Dendritic cell treated with granulocyte-macrophage colony-stimulating factor and Interleukin-4, amounts not matched to agents 40 ng/mL and 50 ng/mL, for 4 days (primary cell): Measurements from ENCODE around the gene EIF3F.

Experiments used
- H3K27ac Mint-ChIP-seq: one replicate; pipeline ENCODE4 v1.8.0; 2022; ENCODE audit warnings: mild to moderate bottlenecking, mixed read lengths
- H3K27me3 Mint-ChIP-seq: one replicate; pipeline ENCODE4 v1.8.0; 2022; ENCODE audit warnings: mild to moderate bottlenecking, mixed read lengths
- H3K36me3 Mint-ChIP-seq: one replicate; pipeline ENCODE4 v1.8.0; 2022; ENCODE audit warnings: low read depth, mixed read lengths
- H3K4me1 Mint-ChIP-seq: one replicate; pipeline ENCODE4 v1.8.0; 2022; ENCODE audit warnings: low read depth, mixed read lengths
- H3K4me3 Mint-ChIP-seq: one replicate; pipeline ENCODE4 v1.8.0; 2022; ENCODE audit warnings: mild to moderate bottlenecking, moderate library complexity, mixed read lengths
- H3K9me3 Mint-ChIP-seq: one replicate; pipeline ENCODE4 v1.8.0; 2022; ENCODE audit warnings: mixed read lengths
- intact Hi-C: fragments of 100-400 bp; cut with micrococcal nuclease; formaldehyde crosslinking; loops from one replicate; pipeline ENCODE4 v1.15.0; 2022

The EIF3F gene

DNA sequence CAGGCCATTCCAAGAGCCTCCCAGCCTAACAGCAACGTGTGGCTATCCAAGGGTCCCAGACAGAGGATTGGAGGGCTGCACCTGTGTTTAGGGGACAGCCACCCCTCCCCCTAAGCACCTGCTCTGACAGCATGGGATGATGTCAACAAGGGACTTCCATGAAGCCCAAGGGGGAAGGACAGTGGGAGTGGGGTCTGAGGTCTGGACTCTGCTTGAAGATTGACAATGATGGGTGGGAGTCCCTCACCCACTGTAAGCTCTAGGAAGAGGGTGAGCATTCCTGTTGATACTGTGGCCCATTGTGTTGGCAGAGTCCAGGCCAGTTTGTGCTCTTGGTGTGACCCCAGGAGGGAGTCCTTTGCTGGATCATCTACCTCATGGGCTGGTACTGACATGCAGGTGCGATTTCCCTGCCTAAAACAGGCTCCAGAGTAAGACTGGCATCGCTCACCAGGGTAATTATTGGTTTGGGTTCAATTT lies 47.0 kb downstream of the EIF3F start:
- Mint-ChIP-seq H3K36me3 (no peaks in the 10 kb centered on the region), H3K4me3 (no peak overlapping the region), H3K9me3 (no peaks in the 10 kb centered on the region), H3K27me3 (peaks cover 17% of the 10 kb centered on the region), H3K4me1 (peaks cover 5% of the 10 kb centered on the region), H3K27ac (no peak overlapping the region)
- intact Hi-C loops: loop anchor here (10.0 kb wide), 1 partner anchor 531 kb away; no protein-coding TSS in a partner anchor

DNA sequence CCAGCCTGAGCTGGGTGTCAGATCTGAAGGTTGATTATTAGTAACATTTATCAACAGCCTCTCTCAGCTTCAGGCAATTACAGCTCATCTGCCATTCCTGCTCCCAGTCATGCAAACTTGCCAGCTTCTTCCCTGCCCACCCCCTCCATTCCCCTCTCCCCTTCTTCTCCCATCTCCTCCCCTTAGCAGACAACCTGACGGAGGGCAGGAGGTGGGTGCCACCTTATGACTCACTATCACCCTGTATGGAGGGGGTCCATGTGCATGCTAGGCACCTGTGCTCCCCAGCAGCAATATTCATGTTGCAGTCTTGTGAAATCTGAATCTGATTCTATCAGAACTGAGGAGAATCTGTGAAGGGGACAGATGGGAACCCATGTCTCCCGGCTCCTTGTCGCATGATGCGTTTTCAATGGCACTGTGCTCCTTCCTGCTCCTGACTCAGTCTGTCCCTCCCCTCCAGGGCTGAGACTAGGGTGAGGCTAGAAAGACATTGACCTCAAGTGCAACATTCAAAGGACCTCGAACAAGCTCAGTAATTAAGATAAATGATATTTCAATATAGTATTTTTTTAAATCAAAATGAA lies 47.6 kb downstream of the EIF3F start:
- H3K4me1 Mint-ChIP-seq: peaks cover 10% of the 10 kb centered on the region
- H3K4me3 Mint-ChIP-seq: no peak overlapping the region
- H3K36me3 Mint-ChIP-seq: no peaks in the 10 kb centered on the region
- H3K9me3 Mint-ChIP-seq: no peaks in the 10 kb centered on the region
- no peak overlapping the region for H3K27ac Mint-ChIP-seq
- H3K27me3 Mint-ChIP-seq: peaks cover 17% of the 10 kb centered on the region
- intact Hi-C loops: loop anchor here (10.0 kb wide), 1 partner anchor 530 kb away; no protein-coding TSS in a partner anchor

DNA sequence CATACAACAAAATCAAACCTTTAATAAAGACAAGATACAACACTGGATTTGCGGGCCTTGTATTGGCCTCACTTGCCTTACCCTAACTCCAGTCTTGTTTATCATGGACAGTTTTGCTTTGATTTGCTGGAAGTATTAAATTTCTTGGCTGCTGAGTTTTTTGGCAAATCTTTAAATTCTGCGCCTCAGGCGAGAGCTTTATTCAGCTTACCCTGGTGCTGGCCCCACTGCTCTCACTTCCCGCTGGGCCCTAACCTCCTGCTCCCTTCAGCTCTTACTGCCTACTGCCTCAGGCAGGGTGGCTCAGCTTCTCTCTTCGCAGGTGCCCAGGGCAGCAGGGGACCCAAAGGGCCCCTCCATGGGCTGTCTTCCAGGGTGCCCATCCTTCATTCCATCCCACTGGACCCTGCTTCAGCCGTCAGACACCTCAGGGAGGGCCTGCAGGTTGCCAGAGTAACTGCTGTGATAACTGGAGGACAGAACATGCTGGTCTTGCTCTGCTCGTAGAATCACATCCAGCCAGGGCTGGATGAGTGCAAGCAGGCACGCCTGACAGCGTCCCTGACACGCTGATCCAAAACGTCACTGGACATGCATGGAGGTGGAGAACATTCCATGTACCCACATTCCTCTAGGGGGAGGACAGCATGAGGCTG lies 48.2 kb downstream of the EIF3F start:
- Mint-ChIP-seq H3K36me3 (no peaks in the 10 kb centered on the region), H3K4me3 (no peak overlapping the region), H3K27ac (no peak overlapping the region), H3K27me3 (peaks cover 14% of the 10 kb centered on the region), H3K4me1 (peaks cover 11% of the 10 kb centered on the region), H3K9me3 (no peaks in the 10 kb centered on the region)
- intact Hi-C loops: loop anchor here (10.0 kb wide), 1 partner anchor 529 kb away; no protein-coding TSS in a partner anchor

DNA sequence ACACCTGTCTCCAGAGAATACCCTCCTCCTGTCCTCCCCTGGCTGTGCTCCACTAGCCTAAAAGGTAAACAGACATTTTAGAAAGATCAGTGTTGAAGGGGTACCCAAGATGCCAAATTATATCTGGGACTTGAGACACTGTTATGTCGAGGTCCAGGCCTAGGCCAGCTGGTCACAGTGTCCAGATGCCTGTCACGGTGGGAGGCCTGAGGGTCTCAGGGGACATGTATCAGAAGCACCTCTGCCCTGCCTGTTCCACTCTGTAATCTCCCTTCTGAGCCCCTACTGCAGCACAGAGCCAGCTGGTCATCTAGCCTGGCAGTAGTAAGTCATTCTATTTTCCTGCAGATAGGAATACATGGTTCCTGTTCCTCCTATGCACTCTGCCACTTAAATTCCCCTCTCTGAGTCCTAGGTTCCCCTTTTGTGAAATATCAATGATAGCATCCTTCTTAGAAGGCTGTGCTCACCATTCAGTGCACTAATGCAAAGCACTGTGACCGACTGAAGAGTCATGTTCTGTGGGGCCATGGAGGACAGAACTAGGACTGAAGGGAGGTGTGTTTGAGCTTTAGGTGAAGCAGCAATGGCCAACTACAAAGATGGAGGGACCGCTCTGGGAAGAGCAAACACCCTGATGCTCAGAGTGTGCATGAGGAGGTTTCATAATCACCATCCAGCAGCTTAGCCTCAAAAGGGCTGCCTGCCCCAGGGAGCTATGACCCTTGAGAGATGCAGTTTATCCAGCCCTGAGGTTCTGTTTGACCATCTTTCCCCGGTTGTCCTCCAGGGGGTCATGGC lies 49.1 kb downstream of the EIF3F start:
- H3K27ac Mint-ChIP-seq: no peak overlapping the region

DNA sequence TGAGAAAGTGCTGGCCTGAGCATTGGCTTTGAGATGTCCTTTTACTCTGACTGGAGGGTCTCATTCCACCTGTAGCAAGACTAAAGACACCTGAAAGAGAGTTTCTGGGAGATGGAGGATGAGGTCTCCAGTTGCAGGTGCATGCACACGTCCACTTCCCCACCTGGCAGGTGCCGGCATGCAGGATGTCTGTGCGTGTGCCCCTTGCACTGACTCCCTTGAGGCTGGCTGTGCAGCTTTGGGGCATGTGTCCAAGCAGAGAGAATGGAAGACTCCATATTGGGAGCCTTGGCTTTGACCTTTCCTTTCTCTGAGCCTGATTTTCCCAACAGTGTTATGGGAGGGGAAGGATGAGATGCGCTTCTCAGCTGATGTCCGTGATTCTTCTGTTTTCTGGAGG lies 49.8 kb downstream of the EIF3F start:
- Mint-ChIP-seq H3K4me3 (no peak overlapping the region), H3K4me1 (peaks cover 11% of the 10 kb centered on the region), H3K27me3 (peaks cover 8% of the 10 kb centered on the region), H3K36me3 (no peaks in the 10 kb centered on the region), H3K27ac (no peak overlapping the region), H3K9me3 (no peaks in the 10 kb centered on the region)
- intact Hi-C loops: loop anchor here (10.0 kb wide), 1 partner anchor 528 kb away; no protein-coding TSS in a partner anchor

More for the DNA sequence above, 49.1 kb downstream of the EIF3F start:
- intact Hi-C loops: loop anchor here (10.0 kb wide), 1 partner anchor 529 kb away; no protein-coding TSS in a partner anchor
- no peaks in the 10 kb centered on the region for H3K36me3 Mint-ChIP-seq
- no peaks in the 10 kb centered on the region for H3K9me3 Mint-ChIP-seq
- H3K4me1 Mint-ChIP-seq: peaks cover 11% of the 10 kb centered on the region
- H3K27me3 Mint-ChIP-seq: peaks cover 8% of the 10 kb centered on the region
- no peak overlapping the region for H3K4me3 Mint-ChIP-seq

DNA sequence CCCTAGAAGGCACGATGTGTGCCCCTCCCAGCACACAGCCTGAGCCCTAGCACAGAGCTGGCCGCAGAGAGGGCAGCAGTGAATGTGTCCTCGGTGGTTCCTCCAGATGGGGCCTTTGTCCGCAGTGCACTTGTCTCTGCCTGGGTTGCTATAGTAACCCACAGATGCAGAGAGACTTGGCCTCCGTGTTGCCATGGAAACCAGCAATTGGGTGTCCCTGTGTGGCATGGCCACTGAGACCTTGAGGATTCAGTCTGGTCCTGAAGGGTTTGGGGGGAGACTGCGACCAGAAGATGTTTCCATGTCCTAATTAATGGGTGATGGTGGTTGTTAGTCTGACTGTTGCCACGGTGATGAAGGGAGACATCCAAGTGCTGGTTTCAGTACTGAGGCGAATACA lies 51.3 kb downstream of the EIF3F start:
- H3K4me1 Mint-ChIP-seq: peaks cover 6% of the 10 kb centered on the region
- H3K9me3 Mint-ChIP-seq: no peaks in the 10 kb centered on the region
- H3K27me3 Mint-ChIP-seq: peaks cover 3% of the 10 kb centered on the region
- no peak overlapping the region for H3K4me3 Mint-ChIP-seq
- intact Hi-C loops: loop anchor here (10.0 kb wide), 1 partner anchor 526 kb away; no protein-coding TSS in a partner anchor
- H3K36me3 Mint-ChIP-seq: no peaks in the 10 kb centered on the region
- no peak overlapping the region for H3K27ac Mint-ChIP-seq

DNA sequence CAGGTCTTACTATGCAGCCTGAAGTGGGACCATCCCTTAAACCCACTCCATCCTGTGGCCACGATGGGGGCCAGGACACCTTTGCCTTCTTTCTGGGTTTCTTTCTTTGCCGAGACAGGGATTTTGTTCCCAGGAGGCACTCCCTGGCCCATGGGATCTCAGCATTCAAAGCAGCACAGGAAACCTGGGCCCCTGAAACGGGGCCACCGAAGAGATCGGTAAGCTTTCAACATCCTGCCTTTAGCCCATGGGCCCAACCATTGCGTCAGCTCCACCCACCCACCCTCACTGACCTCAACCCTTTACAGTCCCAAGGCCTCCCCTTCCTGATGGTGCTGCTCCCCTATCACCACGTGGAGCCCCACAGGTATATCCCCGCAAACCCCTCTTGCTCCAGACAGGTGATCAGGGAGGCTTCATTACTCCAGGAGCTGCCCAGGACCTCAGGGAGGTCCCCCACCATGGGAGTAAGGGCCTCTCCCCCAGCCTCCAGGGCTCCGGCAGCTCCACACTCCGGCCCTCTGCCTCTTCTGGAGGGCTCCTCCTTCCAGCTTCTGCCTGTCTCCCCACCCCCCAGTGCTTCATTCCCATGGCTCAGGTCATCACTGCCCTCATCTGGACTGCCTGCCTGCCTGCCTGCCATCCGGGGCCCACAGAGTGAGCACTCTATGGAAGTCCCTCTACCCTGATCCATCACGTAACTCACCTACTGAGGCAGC lies 51.8 kb downstream of the EIF3F start:
- no peak overlapping the region for H3K27ac Mint-ChIP-seq
- no peak overlapping the region for H3K4me3 Mint-ChIP-seq
- intact Hi-C loops: loop anchor here (10.0 kb wide), 1 partner anchor 526 kb away; no protein-coding TSS in a partner anchor
- H3K9me3 Mint-ChIP-seq: no peaks in the 10 kb centered on the region
- H3K27me3 Mint-ChIP-seq: peaks cover 2% of the 10 kb centered on the region
- no peaks in the 10 kb centered on the region for H3K36me3 Mint-ChIP-seq
- peaks cover 6% of the 10 kb centered on the region for H3K4me1 Mint-ChIP-seq

DNA sequence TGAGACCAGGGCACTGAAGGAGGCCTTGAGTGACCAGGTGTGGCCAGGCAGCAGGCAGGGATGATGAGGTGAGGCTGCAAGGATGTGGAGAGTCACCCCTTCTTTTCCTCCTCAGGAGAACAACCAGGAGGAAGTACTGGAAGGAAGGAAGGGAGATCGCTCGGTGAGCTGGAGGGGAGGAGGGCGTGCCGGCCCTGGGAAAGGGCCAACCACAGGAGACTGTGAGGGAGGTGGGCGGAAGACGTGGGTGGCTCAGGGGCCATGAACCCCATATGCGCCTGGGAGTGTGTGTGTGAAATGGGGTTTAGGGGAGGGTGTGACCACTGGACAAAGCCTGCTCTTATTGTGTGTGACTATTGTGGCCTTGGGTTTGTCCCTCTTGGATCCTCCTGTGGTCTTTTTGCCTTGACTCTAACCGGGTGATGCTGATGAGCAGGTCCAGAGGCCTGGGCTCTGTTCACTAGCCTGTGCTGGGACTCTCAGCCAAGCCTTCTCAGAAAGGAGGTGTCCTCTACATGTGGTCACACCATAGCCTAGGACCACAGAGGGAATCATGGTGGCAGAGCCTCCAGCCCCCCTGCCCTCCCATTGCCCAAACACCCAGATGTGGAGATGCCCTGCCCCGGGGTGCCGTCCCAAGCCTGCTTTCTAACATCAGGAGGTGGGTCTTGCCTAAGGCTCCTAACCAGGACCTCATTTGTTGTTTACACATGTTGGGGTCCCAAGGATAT lies 52.6 kb downstream of the EIF3F start:
- intact Hi-C loops: loop anchor here (10.0 kb wide), 1 partner anchor 525 kb away; no protein-coding TSS in a partner anchor
- H3K27ac Mint-ChIP-seq: no peak overlapping the region
- H3K4me3 Mint-ChIP-seq: no peak overlapping the region
- H3K4me1 Mint-ChIP-seq: peaks cover 6% of the 10 kb centered on the region
- H3K27me3 Mint-ChIP-seq: peaks cover 3% of the 10 kb centered on the region
- no peaks in the 10 kb centered on the region for H3K9me3 Mint-ChIP-seq
- no peaks in the 10 kb centered on the region for H3K36me3 Mint-ChIP-seq

DNA sequence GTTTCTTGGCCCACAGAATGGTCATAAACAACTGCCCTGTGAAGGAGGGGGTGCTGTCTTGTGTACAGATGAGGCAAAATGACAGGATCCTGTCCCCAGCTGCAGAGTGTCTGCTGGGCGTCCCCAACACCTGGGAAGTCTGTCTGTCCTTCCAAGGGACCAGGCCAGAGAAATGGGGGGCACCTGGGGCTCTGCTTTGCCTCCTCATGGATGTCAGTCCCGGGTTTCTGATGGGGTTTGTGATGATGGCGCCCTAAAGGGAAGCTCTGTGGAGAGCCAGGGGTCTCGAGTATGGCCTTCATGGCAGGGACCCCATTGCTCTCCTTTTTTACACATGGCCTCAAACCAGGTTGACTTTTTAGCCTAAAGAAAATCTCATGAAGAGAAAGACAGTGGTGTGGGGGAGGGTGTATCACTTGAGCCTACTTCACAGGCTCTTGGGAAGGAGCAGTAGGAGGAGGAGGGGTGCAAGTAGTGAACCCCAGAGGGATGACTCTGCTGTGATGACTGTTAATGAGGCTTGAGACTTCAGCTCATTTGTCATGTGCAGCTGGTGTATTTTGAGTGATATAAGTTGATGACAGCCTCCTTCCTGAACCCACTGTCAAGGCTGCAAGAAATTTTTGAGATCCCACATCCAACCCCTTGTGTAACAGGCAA lies 53.3 kb downstream of the EIF3F start:
- Mint-ChIP-seq H3K4me3 (no peak overlapping the region), H3K9me3 (no peaks in the 10 kb centered on the region), H3K36me3 (no peaks in the 10 kb centered on the region), H3K27me3 (peaks cover 3% of the 10 kb centered on the region), H3K27ac (no peak overlapping the region), H3K4me1 (peaks cover 6% of the 10 kb centered on the region)
- intact Hi-C loops: no loop called here

DNA sequence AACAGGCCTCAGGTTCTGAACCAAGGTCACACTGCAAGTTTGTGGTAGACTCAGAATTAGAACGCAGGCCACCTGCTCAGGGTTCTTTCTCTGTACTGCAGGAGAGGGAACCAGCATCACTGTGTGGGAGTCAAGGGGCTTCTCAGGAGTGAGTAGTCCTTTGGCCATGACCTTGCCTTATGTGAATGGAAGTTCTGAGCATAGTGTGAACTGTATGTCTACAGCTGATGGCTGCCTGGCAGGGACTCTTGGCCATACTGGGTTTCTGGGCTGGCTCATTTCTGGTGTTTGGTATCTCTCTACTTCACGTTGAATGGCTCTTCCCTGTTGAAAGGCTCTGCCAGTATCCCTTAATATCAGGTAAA lies 53.8 kb downstream of the EIF3F start:
- H3K27ac Mint-ChIP-seq: no peak overlapping the region
- H3K4me3 Mint-ChIP-seq: no peak overlapping the region

DNA sequence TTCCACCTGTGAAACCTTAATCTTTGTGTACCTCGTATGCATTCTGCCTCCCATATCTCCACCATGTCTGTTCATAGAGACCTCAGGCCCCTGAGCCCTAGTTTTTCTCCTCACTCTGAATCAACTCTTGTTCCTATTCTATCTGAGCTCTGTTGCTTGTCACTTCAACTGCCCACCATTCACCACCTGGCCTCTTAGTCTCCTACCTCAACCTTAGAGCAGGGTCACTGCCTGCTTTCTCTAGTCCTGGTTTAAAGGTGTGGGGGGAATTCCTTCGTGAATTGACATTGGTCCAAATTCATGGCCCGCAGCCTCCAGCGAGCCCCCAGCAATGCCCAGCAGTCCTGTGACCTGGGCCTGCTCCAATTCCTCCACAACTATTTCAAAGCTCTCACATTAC lies 54.4 kb downstream of the EIF3F start:
- Mint-ChIP-seq H3K27ac (no peak overlapping the region), H3K4me3 (no peak overlapping the region), H3K4me1 (peaks cover 6% of the 10 kb centered on the region), H3K36me3 (no peaks in the 10 kb centered on the region), H3K9me3 (no peaks in the 10 kb centered on the region), H3K27me3 (peaks cover 9% of the 10 kb centered on the region)
- intact Hi-C loops: no loop called here

More for the DNA sequence above, 53.8 kb downstream of the EIF3F start:
- Mint-ChIP-seq H3K9me3 (no peaks in the 10 kb centered on the region), H3K36me3 (no peaks in the 10 kb centered on the region), H3K27me3 (peaks cover 4% of the 10 kb centered on the region), H3K4me1 (peaks cover 6% of the 10 kb centered on the region)
- intact Hi-C loops: no loop called here

DNA sequence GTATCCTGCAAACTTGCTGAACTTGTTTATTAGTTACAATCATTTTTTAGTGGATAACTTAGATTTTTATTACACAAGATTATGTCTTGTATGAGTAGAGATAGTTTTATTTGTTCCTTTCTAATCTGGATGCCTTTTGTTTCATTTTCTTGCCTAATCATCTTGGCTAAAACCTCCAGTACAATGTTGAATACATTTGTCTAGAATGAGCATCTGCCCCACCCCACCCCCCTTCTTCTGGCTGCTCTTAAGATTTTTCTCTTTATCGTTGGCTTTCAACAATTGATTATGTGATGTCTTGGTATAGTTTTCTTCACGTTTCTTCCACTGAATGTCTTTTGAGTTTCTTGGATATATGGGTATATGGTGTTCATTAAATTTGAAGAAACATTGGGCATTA lies 56.6 kb downstream of the EIF3F start:
- Mint-ChIP-seq H3K36me3 (no peaks in the 10 kb centered on the region), H3K27me3 (peaks cover 10% of the 10 kb centered on the region), H3K9me3 (no peaks in the 10 kb centered on the region), H3K4me1 (peaks cover 6% of the 10 kb centered on the region), H3K27ac (no peak overlapping the region), H3K4me3 (no peak overlapping the region)
- intact Hi-C loops: no loop called here
